Activated T-cell treated with anti-CD3 and anti-CD28 coated beads for 24 hours (primary cell): Measurements from ENCODE around the gene PRRX1.

ENCODE experiments used
- DNase-seq: peaks from one replicate; pipeline ENCODE4 v3.0.0-alpha.2; 2020; ENCODE audit warnings: low read depth

The PRRX1 gene

DNA sequence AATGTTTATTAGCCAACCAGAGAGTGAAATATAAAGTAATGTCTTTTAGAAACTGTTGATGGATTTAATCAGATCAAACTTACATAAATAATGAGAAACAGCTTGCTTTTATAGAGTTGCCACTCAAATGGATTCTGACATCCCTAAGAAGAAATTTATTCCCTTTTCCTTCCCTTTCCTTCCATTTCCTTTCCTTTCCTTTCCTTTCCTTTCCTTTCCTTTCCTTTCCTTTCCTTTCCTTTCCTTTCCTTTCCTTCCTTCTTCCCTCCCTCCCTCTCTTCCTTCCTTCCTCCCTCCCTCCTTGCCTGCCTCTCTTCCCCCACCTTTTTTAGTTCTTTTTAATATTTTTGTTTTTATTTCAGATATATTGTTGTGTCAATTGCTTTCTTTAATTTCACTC is 27.3 kb downstream of the PRRX1 start:
- DNase-seq: no peak

DNA sequence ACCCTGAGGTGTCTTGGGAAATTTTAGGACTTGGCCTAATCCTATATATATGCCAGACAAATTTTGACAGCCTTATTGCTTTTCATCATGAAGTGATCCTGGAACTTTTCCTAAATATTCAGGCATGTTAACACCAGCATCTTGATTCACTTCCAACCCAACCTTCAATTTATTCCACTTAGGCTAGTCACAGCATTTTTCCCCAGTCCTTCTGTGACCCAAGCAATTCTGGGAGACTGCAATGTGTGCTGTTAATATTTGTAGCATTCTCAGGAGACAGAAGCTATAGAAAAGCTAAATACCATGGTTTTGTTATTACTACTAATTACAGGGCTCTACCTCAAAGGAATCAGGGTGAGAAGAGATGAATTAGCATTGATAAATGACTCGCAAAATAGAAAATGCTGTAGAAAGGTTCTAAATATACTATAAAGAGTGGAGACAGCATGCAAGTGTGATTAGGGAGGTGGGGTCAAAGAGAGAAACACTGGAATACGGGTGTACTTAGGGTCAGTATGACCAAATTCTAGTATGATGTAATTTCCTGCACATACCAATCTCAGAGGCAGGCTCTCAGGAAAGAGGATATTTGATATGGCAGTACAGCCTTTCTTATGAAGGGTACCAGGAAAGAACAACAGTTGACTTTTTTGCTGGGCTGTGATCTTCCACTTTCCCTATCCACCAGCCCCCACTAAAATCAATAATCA is 29.1 kb downstream of the PRRX1 start:
- no peak for DNase-seq

DNA sequence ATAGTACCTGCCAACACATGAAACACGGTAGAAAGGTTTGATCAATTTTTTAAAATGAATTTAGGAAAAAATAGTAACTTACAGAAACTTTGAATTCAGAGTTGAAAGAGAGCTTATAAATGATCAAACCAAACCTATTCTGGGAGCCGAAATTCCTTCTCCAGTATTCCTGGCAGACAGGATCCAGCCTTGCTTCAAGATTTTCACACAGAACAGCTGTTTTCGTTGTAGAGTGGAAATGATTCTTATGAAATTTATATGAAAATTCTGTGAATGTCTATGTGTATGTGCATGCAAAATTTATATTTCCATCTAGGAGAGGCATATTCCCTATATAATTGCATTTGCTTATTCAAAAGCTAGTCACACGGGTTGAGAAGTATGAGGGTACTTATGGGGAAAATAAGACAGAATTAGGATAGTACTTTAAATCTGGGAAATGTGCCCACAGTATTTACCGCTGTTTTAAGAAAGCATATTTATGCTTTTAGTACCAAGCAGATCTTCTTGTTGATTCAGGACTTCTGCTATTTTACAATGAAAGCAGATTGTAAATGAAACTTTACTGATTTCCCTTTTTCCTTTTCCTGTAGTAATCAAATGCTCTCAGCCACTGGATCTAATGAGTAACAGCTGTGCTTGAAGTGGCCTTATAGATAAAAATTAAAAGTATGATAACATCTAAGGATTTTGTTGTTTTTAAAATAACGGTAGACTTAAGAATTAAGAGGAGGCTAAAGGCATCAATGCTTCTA is 30.4 kb downstream of the PRRX1 start:
- DNase-seq: no peak

DNA sequence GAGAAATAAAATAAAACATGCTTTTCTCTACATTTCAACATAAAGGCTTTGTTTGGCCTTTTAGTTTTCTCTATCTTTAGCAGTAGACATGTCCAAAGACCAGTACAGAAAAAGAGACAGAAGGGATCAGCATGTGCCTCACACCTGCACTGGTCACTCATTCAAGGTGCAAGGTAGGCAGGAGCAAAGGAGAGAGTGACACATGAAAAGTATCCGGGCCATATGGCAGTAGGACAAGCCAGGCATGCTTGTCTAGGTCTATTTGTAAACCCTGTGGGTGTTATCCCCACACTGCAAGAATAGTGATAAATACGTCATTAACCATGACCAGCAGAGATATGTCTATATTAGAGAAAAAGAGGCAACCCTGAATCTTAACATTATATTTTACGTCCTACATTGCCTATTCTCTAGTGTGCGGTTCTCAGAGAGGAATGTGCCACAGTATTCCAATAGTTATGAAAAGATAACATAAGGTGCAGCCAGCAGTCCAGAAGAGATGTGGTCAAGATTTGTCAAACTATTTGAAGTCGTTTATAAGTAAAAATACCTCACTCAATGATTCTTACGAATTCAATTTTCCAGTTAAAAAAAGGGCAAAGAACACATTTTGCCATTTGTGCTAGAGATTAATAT is 32.1 kb downstream of the PRRX1 start:
- DNase-seq: no peak

DNA sequence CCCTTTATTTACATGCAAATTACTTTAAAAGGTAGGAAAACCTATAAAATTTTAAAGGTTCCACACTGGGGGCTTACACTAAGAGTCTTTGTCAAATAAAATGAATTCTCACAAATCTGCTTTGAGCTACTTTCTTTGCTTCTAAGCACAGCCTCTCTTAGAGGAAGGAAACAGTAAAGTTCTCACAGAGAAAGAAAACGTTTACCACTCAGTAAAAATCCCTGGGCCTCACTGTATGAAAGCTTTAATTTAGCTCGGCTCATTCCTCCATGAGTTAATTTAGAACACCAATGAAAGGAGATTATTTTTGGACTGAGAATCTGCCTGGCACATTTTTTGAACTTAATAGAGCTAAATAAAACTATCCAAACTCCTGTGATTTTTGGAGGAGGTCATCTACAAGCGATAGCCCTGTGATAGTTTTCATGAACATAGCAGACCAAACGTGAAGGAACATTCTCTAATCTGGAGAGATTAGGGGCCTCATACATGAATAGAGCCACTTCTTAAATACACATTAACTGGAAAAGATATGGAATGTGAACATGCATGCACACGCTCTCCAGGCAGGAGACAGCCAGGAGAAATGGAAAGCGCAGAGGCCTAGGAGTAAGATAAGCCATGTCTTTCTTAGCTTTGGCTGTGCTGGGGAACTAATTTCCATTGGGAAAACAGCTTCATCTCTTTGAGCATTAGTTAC is 32.8 kb downstream of the PRRX1 start:
- no peak for DNase-seq

DNA sequence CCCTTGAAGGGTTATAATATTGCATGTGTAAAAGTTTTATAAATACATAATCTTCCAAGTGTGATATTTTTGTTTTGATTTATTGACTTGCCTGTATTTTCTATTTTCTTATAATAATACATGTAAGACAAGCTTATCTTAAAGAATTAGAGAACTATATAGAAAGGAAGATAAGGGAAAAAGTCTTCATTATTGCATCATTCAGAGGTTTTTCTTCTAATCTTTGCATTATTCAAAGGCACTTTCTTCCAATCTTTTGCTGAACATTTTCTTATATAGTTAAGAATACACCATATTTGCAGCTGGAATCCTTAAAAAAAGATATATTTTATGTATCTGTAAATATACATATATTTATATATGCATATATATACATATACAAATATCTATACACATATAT is 33.4 kb downstream of the PRRX1 start:
- DNase-seq: no peak

DNA sequence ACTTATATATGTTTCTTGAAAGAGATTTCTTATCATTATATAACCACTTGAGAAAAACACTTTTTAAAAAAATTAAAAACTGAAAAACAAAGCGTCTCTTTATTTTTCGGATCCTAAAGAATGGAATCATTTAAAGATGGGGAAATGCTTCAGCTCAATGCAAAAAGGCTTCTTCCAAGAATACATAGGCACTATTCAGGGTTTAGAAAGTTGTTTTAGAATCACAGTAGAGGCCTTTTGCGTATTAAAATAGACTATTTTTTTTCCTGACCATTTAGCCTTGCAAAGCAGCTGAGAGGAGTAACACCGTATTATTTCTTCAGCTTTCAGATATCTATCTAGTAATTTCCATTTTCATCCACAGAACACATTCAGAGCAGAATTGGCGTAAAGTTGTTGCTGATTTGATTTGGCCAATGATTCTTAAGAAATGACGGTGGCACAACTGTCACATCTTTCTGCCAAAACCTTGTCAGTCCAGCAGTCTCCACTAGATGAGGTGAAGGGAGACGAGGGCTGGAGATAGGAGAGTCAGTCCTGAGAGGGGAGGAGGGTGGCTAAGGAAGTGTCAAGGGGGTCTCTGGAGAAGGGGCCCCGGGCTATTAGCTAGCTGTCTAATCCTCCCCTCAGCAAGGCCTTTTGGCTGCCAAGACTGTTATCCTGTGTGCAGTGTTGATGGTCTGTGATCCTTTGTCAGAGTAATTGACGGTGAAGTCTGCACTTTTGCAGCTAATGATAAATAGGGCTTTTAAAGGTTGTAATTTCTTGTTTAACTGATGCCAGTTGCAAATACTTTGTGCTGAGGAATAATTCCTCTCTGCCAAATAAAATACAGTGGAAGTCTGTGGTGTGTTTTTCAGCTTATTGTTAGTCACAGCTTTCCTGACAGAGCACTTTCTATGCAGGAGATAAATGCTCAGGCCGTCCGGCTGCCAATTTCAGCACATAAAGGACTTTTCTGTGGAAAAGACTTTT is 34.7 kb downstream of the PRRX1 start:
- DNase-seq: no peak

DNA sequence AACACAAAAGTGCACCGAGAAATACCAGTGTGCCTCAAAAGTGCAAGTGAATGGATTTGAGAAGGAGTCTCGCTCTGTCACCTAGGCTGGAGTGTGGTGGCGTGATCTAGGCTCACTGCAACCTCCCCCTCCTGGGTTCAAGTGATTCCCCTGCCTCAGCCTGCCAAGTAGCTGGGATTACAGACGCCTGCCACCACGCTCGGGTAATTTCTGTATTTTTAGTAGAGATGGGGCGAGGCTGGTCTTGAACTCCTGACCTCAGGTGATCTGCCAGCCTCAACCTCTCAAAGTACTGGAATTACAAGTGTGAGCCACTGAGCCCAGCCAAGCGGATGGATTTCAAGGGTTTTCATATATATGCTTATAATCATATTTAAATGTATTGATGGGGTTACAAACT is 35.8 kb downstream of the PRRX1 start:
- DNase-seq: no peak

DNA sequence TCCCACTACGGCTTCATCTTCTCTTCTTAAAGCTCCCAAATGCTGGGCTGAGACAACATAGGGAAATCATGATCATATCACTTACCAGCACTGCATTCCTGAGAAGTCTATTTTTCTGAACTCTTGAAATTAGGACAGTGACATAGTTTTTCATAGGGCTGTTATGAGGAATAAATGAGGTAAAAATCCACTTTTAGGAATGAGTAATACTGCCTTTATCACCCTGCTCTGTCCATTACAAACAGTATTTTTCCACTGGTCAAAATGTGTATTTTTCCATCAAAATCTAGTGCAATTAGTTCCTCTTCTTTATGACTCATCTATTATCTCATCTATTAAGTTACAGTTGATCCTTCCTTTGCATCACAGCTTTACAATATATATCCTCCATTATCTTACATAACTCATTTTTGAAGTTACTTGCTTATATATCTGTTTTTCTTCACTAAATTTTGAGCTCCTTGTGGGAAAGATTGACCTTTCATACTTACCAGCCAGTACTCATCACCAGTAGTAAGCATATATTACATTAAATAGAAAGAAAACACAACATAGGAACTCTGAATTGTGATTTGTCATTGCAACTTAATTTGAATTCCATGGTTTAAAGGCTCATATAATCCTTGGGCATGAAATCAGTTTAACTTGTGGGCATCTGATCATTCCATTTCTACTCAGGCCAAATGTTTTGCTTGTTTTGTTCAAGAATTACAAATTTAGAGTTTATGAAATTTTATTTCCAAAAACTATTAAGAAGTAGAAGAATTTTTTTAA is 37.1 kb downstream of the PRRX1 start:
- no peak for DNase-seq

DNA sequence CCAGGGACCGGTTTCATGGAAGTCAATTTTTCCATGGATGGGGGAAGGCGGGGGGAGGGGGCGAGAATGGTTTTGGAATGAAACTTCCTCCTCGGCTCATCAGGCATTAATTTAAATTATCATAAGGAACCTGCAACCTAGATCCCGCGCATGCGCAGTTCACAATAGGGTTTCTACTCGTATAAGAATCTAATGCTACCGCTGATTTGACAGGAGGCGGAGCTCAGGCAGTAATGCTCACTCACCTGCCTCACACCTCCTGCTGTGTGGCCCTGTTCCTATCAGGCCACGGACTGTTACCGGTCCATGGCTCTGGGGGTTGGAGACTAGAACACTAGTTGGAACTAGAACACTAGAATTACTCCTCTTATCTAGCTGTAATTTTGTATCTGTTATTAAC is 38.0 kb downstream of the PRRX1 start:
- DNase-seq: no peak

DNA sequence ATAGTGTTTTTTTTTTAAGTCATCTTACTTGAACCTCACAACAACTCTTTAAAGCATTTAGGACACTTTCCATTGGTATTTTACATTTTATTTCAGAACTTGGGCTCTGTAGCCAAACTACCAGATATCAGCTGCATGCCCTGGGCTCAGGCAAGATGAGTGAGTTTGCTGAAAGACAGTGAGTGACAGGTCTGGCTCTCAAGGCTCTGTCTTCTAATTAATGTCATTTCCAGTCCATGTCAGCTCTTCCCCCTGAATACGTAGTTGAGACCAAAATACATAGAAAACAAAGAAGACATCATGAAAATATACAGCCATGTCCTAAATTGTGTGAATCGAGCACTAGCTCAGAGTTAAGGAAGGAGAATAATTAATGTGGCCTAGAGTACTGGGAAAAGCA is 39.7 kb downstream of the PRRX1 start:
- no peak for DNase-seq

DNA sequence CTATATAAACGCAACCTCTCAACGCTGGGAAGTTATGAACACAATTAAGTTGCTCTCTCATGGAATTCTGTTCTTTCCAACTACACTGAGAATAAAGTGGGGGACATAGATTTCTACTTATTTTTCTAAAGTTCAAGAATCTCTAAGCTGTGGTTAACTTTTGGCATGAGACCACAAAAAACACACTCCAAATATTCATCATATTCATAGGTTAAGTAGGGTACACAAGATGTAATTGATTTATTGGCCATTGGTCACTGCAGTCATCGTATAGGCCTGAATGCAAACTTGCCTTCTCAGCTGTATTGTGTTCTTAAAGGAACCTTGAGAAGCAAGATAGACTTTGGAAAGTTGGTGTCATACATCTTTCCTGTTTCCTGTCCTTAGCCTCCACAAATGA is 40.3 kb downstream of the PRRX1 start:
- DNase-seq: no peak

DNA sequence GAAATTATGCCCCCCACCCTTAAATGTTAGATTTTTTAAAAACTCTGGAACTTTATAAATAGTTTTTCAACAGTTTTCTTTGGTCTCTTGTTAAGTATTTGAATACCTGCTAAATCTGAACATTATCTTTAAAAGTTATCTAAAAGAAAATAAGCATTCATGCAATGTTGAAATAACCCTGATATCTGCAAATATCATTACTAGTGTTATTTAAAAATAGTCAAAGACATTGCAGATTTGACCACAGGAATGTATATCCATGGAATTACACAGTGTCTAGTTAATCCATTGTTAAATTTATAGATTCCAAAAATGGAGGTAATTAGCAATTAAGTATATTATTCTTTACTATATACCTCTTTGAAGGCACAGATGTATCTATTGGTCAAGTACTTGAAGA is 42.0 kb downstream of the PRRX1 start:
- no peak for DNase-seq

DNA sequence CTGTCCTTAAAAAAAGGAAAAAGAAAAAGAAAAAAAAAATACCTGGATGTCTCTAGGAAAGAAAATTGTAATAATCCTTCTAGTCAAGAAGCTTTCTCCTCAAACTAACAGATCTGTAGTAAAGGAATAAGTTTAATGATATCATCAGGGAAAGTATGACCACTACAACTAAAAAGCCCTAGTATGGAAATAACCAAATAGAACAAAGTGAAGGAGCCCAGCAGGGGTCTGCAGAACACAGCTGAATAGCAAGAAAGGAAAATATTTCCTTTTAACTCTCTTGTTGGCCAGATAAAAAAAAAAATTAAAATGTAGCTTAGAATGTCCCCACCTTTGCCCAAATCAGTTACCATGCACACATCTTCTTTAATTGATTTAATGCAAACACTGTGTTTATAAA is 43.2 kb downstream of the PRRX1 start:
- no peak for DNase-seq

DNA sequence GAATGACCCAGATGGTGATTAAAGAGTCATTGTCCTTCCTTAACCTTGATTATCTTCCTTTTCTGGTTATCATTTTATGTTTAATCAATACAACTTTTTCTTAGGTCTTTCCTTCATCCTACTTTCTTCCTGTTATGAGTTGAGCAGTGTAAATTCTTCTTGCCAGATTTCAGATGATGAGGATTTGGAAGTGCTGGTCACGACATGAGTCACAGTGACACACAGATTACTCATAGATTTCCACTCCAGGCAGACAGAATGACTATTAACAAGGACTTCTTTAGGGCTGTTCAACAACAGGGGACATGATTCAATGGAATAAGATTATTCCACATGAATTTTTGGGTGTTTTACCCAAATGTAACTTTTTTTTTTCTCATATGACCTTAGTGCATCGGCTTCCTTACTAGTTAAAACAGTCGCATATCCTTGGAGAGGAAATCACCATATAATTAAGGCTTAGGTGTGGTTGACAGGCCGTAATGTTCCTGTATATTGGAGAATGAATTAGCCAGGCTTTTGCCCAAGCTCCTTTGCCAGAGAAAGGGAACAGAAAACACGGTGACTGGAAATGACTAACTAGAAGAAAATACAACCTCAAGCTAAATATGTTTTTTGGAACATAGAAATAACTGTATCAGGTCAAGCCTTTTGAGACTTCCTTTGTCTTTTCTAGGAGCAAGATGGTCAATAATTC is 44.2 kb downstream of the PRRX1 start:
- DNase-seq: no peak

DNA sequence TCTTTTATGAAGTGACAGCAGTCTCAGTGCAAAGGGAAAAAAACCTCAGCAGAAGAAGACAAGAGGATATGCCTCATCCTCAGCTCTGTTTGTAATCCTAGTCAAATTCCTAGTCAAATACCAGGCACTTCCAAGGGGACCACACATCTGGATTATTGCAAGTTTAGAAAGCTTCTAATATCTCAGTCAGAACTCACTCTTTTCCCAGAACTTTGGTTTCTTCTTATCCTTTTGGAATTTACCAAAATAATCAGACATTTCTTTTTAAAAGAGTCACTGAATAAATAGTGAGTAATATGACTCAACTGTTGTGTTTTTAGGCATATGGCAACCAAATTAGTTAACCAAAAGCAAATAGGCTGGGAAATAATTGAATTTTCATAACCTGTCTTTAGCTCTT is 47.8 kb downstream of the PRRX1 start:
- DNase-seq: no peak

DNA sequence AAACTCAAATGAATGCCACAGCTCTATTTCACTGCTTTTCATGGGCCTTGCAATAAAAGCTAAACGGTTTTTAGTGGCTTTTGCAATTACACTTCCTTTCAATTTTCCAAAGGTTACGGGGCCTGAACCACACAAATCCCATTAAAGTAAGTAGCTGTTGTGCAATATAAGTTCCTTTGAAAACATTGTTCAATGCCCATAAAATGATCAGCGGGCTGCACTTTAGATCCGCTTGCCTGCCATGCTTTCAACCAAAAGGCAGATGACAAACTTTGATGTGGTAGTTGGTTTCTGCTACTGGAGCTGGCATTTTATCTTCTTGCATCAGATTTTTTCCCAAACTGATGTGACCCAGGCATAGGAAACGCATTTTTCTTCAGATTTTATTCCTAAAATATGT is 50.2 kb downstream of the PRRX1 start:
- DNase-seq: no peak

DNA sequence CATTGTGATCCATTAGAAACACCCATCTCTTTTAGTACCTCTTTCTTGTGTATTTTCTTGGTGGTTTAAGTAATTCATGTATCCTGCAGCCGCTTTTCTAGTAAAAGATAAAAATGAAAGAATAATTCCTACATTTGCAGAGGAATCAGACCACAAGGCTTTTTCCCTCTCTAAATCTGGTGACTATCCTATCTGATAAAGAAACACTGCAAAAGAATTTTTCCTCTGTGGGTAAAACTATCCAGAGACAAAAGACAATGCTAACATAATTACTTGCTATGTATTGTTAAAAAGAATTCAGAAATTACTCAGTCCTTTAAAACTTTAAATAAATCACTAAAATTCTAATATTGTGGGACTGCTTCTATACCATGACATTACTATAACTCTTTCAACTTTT is 51.0 kb downstream of the PRRX1 start:
- DNase-seq: no peak

DNA sequence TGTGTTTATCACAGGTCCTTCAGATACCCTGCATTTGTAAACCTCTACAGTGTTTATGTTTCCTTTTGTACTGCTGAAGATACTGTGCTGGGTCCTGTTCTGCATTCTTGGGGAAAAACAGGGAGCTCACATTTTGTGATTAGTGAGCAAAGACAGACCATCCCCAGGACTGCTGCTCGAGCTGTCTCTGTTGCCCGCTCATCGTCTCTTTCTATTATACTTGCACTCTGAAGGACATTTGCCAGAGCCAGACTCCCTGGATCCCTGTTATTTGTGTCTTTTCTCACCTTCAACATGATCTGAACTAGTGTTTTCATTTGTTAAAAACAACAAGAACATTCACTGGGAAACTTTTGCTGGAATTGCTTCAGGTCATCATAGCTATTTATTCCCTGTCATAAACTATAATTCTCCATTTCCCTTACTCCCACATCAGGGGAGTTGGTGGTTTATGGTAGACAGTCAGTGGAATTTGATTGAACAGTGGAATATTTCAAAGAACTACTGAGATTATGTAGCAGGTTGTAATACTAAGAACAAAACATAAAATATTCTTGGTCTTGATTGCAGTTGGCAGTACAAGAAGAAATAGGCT is 53.0 kb downstream of the PRRX1 start:
- DNase-seq: no peak

DNA sequence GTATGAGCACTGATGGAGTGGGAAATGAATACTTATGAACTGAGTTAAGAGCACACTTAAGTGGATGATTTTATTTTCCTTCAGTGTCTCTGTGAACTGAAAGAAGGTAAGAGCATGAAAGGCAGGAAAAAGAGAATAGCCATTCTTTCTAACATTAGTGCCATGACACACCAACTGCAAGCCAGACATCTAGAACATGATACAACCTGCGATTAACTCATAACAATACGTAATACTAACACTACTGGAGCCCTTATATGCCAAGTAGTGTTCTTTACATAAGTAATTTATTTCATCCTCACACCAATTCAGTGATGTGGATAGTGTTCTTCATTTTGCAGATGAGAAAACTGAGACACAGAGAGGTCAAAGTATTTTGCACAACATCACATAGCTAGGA is 56.7 kb downstream of the PRRX1 start:
- DNase-seq: no peak
